GM19397 (cell line): Measurements from ENCODE around the gene GSTCD.
"Not testable (repeated sequence)": the region's sequence is repeated elsewhere in the genome, so short reads cannot be mapped to it uniquely, and the experiment has no call there.

Experiments used
- ATAC-seq: cut with Tn5 transposase; IDR thresholded peaks from one replicate; pipeline ENCODE4 v1.9.1; 2021; ENCODE audit warnings: mild to moderate bottlenecking, moderate library complexity; ENCODE audit not compliant: unreplicated experiment

The GSTCD gene

DNA sequence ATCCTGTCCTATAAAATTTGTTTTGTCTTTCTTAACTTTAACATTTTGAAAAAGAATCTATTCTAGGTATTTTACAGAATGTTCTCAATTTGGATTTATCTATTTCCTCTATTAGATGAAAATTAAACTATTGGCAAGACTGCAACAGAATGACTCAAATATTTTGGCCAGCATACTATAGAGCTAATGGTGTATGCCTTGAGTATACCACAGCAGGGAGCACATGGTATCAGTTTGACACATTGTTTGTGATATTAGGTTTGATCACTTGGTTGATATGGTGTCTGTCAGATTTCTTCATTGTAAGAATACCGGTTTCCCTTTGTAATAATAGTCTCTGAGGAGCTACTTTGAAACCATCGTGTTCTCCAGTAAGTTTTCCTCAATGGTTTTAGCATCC, 98.9 kb downstream of the GSTCD start:
- no peak for ATAC-seq

DNA sequence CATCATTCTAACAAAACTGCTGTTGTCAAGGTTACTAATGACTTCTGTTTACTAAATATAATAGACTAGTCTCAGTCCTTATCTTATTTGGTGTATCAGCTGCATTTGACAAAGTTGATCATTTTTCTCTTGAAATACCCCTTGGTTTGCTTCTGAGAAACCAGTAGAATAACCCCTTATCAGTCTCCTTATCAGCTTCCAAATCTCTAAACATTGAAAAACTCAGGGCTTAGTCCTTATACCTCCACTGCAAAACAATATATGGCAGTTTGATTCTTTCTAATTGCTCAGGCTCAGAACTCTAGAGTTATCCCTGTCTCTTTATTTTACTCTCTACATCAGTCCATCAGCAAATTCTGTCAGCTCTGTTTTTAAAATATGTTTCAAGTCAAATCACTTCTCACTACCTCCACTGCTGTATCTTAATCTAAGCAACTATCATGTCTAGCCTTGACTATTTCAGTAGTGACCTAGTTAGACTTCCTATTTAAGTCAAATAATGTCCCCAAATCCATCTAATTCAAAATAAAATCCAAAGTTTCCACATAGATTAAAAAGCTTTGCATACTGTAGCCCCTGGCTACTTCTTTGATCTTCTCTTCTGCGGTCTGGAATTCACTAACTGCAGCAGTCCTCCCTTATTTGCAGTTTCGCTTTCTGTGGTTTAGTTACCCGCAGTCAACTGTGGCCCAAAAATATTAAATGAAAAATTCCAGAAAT, 99.6 kb downstream of the GSTCD start:
- no peak for ATAC-seq

DNA sequence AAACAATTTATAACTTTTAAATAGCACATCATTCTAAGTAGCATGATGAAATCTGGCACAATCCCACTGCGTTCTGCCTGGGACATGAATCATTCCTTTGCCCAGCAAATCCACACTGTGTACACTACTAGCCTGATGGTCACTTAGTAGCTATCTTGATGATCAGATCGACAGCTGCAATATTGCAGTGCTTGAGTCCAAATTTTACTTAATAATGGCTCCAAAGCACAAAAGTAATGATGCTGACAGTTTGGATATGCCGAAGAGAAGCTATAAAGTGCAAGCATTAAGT, 100.1 kb downstream of the GSTCD start:
- no peak for ATAC-seq

DNA sequence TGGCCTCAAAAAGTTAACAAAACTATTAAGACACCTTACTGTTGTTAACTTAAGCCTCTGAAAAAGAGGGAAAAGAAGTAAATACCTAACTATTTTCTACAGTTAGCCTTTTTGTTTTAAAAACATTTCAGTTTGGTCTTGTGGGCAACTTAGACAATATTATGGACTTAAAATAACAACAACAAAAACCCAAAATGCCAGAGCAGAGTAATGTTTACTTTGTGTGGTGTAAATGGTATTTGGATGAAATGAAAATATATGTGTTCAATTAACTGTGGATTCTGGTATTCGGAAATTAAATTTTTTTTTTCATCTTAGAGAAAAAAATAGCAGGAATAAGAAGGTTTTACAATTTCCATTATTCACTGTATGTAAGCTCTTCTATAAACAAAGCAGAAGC, 107.1 kb downstream of the GSTCD start:
- ATAC-seq = no peak

DNA sequence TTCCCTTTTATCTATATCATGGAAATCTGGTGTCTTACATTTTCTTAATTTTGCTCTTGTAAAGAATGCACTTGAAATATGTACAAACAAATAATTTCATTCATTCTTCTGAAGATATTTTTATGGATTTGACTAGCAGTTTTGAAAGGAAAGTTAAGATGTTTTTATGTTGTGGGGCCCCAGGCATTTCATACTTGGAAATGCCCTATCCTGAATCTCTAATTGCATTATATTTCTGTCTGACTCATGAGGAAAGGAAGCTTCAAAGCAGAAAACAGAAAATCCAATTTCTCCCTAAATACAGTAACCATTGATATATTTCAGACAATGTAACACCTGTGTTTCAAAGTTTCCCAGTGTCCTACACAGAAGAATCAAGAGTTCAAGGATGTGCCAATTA, 113.5 kb downstream of the GSTCD start:
- no peak for ATAC-seq

DNA sequence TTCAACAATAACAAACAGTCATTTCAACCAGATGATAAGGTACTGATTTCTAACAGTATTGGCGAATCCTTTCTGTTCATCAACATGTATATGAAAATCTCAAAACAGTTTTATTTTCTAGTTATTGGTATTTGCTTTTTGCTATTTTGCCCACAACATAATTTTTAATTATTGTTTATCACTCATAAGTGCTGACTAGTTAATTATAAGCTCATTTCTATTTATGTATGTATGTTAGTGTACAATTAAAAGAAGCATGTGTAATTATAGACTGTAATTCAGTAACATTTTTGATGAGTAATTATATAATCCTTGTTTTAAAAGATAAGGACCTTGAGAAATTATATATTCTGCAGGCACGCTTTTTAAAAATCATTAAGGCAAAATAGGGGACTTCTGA, 119.5 kb downstream of the GSTCD start:
- ATAC-seq = no peak

DNA sequence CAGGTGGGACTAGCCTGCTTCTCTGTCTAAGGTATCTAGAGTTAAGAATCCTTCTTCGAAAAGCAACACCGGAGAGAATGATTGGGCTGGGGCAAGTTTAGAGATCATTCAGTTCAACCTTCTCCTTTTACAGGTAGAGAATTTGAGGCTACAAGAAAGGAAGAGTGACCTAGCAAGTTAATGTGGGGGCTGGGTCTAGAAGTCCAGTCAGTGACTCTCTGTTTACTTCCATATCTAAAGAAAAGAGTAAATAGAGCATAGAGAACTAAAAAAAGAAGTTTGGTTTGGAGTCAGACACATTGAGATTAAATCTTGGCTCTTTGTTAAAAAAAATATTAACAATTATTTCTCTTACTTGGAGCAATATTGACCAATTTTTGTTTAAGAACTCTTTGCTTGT, 122.6 kb downstream of the GSTCD start:
- no peak for ATAC-seq

DNA sequence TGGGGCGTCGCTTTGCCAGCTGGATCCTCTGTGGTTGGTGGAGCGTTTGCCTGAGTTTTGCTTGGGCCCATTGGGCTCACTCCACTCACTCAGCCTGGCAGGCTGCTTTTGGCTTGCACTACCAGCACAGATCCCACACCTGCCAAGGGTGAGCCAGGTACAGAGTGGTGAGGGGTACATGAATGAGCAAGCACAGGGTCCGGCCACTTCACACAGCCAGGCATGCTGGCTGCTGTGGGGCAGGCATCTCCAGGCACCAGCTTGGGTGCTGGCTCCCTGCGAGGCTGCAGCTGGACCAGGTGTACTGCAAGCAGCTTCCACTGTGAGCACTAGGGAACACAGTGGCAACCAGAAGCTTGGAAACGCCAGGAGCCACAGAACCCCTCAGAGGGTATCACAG, 126.6 kb downstream of the GSTCD start:
- ATAC-seq = no peak

DNA sequence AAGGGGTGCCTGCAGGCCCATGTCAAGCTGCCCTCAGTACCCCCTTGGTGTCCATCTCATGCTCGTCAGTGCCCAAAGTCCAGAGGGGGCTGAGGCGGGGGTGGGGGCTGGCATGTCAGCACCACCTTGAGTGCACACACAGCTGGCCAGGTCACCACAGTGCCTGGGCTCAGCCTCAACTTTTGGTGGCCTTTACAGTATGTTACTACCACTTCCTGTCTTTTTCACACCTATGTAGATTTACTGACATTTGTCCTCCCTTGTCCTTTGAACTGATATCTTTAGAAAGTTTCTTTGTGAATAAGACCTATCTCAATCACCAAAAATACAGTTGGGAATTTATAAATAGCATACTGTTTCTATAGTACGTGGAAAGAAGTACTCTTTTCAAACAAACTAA, 128.0 kb downstream of the GSTCD start:
- no peak for ATAC-seq

DNA sequence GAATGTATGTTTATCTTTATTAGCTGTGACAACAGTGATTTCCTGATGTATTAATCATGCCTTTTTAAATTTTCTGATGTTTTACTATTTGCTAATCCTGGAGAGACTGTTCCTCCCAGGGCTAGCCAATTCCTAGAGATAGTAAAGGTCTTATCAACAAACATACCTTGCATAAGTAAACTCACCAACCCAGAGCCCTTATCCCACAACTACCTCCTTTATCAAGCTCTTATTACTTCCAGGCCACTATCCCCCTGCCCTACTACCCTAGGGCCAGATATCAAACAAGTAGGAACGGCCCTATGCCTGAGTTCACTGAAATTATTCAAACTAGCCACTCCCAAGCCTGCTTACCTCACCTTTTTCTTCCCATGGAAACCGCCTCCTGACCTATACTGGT, 128.5 kb downstream of the GSTCD start:
- no peak for ATAC-seq

DNA sequence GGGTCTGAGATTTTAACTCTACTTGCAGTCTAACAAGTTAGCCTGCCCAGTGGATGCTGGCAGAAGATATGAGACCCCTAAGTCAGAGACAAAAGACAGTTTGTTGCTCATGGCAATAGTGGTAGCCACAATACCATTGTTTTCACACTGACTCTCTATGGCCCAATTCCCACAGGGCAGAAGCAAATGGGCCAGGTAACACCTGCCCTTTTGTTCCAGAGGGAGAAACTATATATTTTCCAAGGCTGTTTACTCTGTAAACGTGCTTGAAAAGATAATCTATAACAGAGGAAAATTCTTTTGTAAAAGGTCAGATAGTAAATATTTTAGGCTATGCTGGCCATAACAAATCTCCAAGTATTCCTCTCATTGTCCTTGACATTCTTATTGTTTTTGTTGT, 129.5 kb downstream of the GSTCD start:
- ATAC-seq = no peak

DNA sequence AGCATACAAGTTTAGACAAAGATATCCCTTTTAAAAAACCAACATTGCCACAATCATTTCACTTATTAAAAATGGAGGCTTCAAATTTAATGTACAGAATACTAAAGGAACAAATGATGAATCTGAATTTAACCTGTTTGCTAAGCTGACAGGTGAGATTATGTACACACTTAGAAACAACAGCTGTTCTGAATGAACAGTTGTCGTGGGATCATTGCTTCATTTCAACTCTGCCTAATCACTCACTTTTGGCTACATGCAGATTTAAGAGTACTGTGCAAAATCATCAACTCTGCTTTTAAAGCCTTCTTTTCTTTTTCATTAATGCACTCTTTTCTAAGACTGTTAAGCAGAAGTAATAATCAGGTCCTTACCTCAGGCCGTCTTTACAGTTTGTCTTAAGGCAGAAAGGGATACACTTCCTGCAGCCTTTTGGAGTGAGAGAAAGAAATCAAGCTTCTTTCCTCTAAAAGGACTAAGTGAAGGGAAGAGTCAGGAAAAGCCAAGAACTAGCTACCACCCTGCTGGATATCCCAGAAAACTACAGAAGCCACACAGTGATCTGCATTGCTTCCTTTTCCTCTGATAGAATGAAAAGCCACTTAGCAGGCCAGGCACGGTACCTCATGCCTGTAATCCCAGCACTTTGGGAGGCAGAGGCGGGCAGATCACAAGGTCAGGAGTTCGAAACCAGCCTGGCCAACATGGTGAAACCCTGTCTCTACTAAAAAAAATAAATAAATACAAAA, 132.0 kb downstream of the GSTCD start:
- no peak for ATAC-seq

DNA sequence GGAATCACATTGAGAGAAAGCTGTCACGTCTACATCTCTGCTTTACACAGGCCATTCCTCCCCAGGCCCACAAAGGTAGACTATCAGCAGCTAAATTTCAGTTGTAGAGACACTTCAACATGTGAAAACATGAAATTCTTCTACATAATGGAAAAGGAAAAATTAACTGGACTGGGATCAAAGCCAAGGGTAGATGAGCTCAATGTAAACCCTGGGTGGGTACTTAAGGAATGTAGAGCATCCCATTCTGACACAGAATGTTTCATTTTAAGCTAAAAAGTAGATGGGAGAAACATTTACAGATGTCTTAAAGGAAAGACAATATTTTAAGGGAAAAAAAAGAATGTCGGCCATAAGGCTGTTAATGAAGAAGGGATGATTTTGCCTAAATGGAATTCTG, 135.4 kb downstream of the GSTCD start:
- ATAC-seq = no peak

DNA sequence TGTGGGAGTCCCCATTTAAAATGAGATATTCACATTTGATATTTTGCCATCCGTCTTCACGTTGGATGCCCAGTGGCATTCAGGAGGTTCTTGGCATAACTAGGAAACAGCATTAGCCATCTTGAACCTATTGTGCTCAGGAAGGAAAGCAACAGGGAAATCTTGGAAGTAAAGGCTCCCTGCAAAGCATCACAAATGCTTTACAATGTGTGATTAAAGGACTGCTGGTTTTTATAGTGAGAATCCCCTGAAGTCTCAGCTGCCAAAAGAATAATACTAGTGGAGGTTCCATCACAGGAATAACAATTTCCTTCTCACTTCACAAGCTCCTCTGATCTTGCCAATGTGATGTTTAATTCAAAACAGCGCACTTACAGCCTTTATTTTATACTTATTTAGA, 137.0 kb downstream of the GSTCD start:
- ATAC-seq = no peak

DNA sequence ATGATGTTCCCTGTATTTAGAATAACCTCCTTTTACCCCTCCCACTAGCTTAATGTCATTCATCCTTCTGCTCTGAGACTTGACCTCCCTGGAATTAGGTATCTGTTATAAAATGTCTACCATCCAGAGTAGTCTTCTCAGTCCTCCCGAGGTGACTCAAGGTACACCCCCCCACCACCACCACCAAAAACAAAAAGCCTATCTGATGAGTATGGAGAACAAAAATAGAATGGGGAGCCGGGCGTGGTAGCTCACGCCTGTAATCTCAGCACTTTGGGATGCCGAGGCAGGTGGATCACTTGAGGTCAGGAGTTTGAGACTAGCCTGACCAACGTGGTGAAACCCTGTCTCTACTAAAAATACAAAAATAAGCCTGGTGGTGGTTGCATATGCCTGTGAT, 139.8 kb downstream of the GSTCD start:
- ATAC-seq = not testable (repeated sequence)

DNA sequence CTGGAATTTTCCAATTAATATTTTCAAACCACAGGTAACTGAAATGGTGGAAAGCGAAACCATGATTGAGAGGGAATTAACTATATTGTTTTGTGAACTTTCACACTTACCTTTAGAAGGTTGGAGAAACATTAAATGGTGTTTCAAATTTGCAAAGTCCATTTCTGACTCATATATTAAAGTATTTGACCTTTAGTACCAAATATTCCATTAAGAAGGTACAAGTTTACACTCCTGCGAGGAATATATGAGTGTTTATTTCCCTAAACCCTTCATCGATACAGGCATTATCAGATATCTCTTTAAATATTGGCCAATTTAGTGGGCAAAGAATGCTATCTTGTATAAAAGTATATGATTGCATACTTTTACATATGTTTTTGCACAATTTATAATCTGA, 142.6 kb downstream of the GSTCD start:
- ATAC-seq = no peak

DNA sequence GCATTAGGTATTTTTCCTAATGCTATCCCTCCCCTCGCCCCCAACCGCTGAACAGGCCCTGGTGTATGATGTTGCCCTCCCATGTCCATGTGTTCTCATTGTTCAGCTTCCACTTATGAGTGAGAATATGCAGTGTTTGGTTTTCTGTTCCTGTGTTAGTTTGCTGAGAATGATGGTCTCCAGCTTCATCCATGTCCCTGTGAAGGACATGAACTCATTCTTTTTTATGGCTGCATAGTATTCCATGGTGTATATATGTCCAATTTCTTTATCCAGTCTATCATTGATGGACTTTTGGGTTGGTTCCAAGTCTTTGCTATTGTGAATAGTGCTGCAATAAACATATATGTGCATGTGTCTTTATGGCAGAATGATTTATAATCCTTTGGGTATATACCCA, 143.6 kb downstream of the GSTCD start:
- ATAC-seq = not testable (repeated sequence)

DNA sequence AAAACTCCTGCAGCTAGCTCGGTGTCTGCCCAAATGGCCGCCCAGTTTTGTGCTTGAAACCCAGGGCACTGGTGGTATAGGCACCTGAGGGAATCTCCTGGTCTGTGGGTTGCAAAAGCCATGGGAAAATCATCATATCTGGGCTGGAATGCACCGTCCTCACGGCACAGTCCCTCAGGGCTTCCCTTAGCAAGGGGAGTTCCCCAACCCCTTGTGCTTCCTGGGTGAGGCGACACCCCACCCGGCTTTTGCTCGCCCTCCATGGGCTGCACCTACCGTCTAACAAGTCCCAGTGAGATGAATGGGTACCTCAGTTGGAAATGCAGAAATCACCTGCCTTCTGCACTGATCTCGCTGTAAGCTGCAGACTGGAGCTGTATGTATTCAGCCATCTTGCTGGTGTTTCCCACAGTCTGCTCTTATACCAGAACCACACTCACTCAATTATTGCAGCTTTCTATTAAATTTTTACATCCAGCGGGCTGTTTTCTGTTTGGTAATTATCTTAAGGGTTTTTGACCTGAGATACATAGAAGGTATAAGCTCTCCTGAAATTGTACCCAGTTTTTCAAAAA, 150.0 kb downstream of the GSTCD start:
- no peak for ATAC-seq

DNA sequence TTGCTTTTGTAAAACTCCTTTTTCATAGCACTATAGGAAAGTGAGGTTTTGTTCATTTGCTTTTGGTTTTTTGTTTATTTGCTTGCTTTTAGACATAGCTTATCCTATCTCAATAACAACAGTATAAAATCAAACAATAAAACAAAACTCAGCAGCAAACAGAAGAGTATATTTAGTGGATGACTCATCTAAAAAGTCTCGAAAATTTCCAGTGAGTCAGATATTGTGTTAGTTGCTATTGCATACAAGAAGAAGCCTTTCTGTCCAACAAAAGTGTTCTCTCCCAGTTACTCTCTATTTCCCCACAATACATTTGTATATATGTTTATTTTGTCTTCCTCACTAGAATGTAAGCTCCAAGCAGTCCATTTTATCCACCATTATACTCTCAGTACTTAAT, 150.6 kb downstream of the GSTCD start:
- ATAC-seq = no peak

DNA sequence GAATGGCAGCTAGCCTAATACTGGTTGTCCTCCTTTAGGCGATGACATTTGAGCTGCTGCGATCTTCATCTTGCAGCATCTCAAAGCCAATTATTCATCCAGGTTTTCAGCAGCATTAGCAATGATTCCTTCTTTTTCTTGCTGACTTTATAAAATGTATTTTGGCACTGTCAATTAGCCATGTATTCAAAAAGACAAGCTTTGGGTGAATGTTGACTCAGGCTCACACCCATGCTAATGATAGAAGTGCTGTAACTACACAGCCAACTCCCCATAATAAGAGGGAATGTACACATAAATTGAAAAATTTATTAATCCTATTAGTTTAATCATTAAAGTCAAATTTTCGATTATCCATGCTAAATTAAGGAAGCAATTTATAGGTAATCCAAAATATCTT, 162.4 kb downstream of the GSTCD start:
- ATAC-seq = no peak

DNA sequence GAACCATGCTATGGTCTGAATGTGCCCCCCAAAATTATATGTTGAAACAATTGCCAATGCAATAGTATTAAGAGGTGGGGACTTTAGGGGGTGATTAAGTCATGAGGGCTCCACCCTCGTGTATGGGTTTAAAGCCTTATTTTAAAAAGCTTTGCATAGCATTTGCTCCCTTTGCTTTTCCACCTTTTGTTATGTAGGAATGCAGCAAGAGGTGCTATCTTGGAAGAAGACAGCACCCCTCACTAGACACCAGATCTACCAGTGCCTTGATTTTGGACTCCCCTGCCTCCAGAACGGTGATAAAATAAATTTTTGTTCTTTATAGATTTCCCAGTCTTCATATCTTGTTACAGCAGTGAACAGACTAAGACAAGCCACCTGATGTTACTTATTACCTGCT, 163.4 kb downstream of the GSTCD start:
- no peak for ATAC-seq

DNA sequence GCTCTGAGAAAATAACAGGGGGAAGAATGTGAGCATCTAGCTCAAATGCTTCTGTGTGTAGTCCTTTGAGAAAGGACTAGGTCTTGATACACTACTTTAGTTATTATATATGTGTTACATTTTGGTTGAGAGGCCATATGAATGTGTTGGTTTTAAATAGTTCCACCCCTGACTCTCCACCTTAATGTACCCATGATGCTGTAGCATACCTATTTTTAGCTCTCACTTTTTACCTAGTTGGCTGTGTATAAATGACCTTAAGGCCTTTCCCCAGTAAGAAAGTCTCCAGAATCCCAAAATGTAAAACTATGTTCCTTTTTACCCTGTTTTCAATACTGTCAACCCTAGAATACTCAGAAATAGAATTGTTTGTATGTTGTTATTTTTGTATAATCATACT, 166.6 kb downstream of the GSTCD start:
- no peak for ATAC-seq

DNA sequence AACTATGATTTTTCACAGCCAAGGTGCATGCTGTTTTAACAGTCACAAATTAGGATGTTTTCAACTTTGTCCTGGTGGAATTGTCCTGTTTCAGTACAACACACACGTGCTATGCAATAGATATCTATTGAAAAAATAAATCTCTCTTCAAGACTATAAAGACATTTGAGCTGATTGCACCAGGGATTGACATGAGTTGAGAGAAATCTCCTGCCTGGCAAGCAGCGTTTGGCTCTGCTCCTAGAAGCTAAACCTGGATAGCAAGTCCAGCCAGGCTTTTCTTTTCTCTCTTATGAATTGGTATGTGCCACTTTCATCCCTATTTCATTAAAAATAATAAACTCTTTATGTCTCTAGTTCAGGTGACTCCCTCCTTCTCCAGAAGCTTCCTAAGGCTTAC, 170.1 kb downstream of the GSTCD start:
- ATAC-seq = no peak
